ENCODE measurements around the gene ATAD2B. TPM values are rescaled to one million over a fixed set of nuclear protein-coding genes. Genes with fewer than 3 reads are reported as not detected.

The ATAD2B gene
- total and polyA plus RNA-seq, 2 of the 8 experiments (the other 6 are each of a cell fraction or from before 2014, with no cell fraction given): 3.4 to 16.1 TPM

DNA sequence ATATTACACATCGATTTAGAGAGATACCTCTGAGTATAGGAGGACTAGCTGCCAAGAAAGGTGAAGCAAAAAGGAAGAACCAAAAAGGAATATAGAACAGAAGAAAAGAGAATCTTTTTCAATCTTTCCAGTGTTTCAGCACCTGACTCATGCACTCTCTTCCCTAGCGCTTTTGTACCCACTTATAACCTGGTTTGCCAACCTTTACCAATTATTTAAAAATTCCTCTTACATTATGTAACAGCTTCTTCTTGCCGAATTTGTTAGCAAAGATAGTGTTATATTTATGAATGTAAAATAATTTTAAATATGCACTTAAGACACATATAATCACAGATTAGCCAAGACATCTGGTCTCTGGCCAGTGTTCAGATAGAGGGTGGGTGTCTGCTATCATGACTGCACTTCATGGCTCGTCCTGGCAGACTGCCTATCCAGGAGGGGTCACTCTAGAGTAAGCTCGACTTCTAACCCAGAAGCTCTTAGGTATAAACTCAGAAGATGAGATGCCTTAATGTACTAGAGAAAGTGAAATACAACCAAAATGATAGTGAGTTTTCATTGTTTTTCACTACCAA is 122.9 kb downstream of the ATAD2B start:
- Histone ChIP-seq H2BK120ac (replicated peaks; ENCODE audit: low read depth, low read length) (no peak overlapping the region), H2BK12ac (ENCODE audit: low read depth, low read length) (no peak overlapping the region), H3K18ac (ENCODE audit: extremely low read depth, low read length) (no peak overlapping the region), H2BK15ac (ENCODE audit: low read length) (no peak overlapping the region), H2BK5ac (ENCODE audit: low read depth, low read length) (no peak overlapping the region), H3K9me3 (ENCODE audit: insufficient read depth in 2 of 2, low read depth in 1 of 2, low read length in 1 of 2) (no peaks in the 10 kb centered on the region), H3K27me3 (replicated peaks in 1 of 4; ENCODE audit: control insufficient read depth in 3 of 4, extremely low read depth in 1 of 4, insufficient read depth in 3 of 4, low read length in 3 of 4) (no peaks in the 10 kb centered on the region), H3K14ac (ENCODE audit: insufficient read length) (no peak overlapping the region), H3K4ac (replicated peaks; ENCODE audit: insufficient read length, low read depth, low read length) (no peak overlapping the region), H4K8ac (ENCODE audit: extremely low read depth, insufficient read depth, low read length) (no peak overlapping the region), H3K4me2 (ENCODE audit: insufficient read depth in 1 of 2, low read depth in 2 of 2, low read length in 2 of 2) (no peak overlapping the region), H2BK20ac (ENCODE audit: low read length) (no peak overlapping the region), H3K27ac (ENCODE audit: low read depth, low read length) (no peak overlapping the region), H2AFZ (ENCODE audit: low read length) (no peak overlapping the region), H2AK5ac (ENCODE audit: low read depth, low read length) (no peak overlapping the region), H3K79me1 (ENCODE audit: low read depth, low read length) (no peaks in the 10 kb centered on the region), H3K23me2 (ENCODE audit: low read depth, low read length) (no peaks in the 10 kb centered on the region), H3K9ac (replicated peaks in 1 of 4; ENCODE audit: extremely low read depth in 1 of 4, low read depth in 3 of 4, low read length in 3 of 4) (no peak overlapping the region), H3K4me1 (replicated peaks in 1 of 4; ENCODE audit: control insufficient read depth in 3 of 4, insufficient read depth in 4 of 4, low read length in 3 of 4) (no peaks in the 10 kb centered on the region), H4K5ac (ENCODE audit: insufficient read length, low read depth, low read length) (no peak overlapping the region), H4K20me1 (replicated peaks in 1 of 2; ENCODE audit: control insufficient read depth in 1 of 2, insufficient read depth in 2 of 2, low read length in 2 of 2) (no peaks in the 10 kb centered on the region), H3K4me3 (ENCODE audit: extremely low read depth in 1 of 4, insufficient read depth in 2 of 4, low read depth in 3 of 4, low read length in 4 of 4) (no peak overlapping the region), H4K91ac (replicated peaks; ENCODE audit: insufficient read length, low read length) (no peak overlapping the region), H3K56ac (replicated peaks; ENCODE audit: insufficient read length, low read depth, low read length) (no peak overlapping the region), H3K36me3 (ENCODE audit: control insufficient read depth in 2 of 4, insufficient read depth in 4 of 4, low read length in 3 of 4) (no peaks in the 10 kb centered on the region; a peak in 1 of 8 replicates), H3K79me2 (ENCODE audit: control insufficient read depth in 1 of 2, insufficient read depth in 2 of 2, low read length in 2 of 2) (no peaks in the 10 kb centered on the region), H3K23ac (ENCODE audit: insufficient read length) (no peak overlapping the region)
- CTCF ChIA-PET (ENCODE audit: partially characterized antibody): interaction anchor here (0.6 to 2.2 kb wide), 19 partner anchors 8 to 631 kb away, joined by 3 to 11 read pairs (median 4); partner anchors contain the start of gene SF3B6
- DNase-seq (ENCODE audit: low read depth in 1 of 2, low spot score in 2 of 2) (no peak), FAIRE-seq (peak; percentile 69)
- POLR2A ChIA-PET (ENCODE audit: partially characterized antibody): interaction anchor here (0.6 to 1.0 kb wide), 2 partner anchors 272 to 286 kb away, joined by 3 to 4 read pairs; no protein-coding TSS in a partner anchor
- WGBS, 2 experiments (ENCODE audit: extremely low coverage in 1 of 2, insufficient coverage in 1 of 2, insufficient read length in 1 of 2, insufficient replicate concordance in 2 of 2, low coverage in 1 of 2, low lambda C conversion rate in 2 of 2, missing lambda C conversion rate in 1 of 2): 73% methylated on average over 5 of the region's 5 CpGs; no CpG with 5 or more reads in 1 of the 2 experiments
- TF ChIP-seq, protein P1, sequence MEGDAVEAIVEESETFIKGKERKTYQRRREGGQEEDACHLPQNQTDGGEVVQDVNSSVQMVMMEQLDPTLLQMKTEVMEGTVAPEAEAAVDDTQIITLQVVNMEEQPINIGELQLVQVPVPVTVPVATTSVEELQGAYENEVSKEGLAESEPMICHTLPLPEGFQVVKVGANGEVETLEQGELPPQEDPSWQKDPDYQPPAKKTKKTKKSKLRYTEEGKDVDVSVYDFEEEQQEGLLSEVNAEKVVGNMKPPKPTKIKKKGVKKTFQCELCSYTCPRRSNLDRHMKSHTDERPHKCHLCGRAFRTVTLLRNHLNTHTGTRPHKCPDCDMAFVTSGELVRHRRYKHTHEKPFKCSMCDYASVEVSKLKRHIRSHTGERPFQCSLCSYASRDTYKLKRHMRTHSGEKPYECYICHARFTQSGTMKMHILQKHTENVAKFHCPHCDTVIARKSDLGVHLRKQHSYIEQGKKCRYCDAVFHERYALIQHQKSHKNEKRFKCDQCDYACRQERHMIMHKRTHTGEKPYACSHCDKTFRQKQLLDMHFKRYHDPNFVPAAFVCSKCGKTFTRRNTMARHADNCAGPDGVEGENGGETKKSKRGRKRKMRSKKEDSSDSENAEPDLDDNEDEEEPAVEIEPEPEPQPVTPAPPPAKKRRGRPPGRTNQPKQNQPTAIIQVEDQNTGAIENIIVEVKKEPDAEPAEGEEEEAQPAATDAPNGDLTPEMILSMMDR (IDR thresholded peaks at IDR 0.05; ENCODE audit: control extremely low read depth in 1 of 3, insufficient read depth in 1 of 3, low read depth in 1 of 3, low read length in 3 of 3): peak; percentile 45 to 71 (median 61)
- TF ChIP-seq JUND (IDR thresholded peaks at IDR 0.05; ENCODE audit: low read length) (no peak), RAD21 (IDR thresholded peaks at IDR 0.05 in 1 of 2, conservative IDR thresholded peaks at IDR 0.05 in 1 of 2; ENCODE audit: low read depth in 2 of 2, low read length in 2 of 2) (peak; percentile 42 to 47; a peak in 3 of 4 replicates)

Data from H1 (cell line).